ENCODE results near the gene FIGN.
A peak's percentile ranks its signal among the peaks of the same experiment; 100 is the strongest.

Gene FIGN

GRCh38 chr2:163719331-163719730 is 16.5 kb downstream of the FIGN start:
- H3K36me3 ChIP-seq (ENCODE audit: insufficient read depth, low read length): no peaks in the 10 kb centered on the region
- no peaks in the 10 kb centered on the region for H3K9me3 ChIP-seq (ENCODE audit: low read depth, low read length)
- no peak overlapping the region for H3K27ac ChIP-seq
- H3K4me3 ChIP-seq: no peak overlapping the region
- DNase-seq (ENCODE audit: low read depth, low spot score): no peak
- no peak overlapping the region for H3K9ac ChIP-seq (ENCODE audit: insufficient read length)
- TF ChIP-seq FOXP2 (optimal IDR thresholded peaks at IDR 0.05; ENCODE audit: control extremely low read depth, extremely low read length, insufficient read depth): no peak

DNA sequence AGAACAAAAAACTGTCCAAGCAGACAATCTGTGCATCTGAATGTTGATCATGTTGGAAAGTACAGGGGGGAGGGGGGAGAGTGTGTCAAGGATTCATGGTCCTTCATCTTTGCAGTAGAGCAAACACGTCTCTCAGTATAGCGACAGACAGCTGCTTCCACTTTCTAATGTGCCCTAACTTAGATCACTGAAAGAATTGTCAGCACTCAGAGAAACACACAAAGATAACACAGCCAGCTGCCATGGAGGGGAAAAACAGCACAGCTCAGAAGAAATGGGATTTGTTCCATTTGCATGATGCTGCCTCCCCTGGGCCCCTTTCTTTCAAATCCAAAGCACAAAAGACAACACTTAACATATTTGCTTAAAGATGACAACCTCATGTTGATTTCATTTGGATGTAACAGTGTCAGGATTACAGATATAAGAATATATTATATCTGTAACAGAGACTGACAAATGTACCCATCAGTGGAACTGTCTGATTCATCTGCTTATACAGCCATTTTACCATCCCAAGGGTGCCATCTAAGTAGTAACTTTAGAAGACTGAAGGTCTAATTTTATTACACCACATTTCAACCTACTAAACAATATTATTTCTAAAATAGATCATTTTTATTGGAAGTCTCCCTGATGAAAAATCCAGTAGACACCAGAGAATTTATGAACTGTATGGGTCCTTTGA is 17.7 kb downstream of the FIGN start:
- no peak for DNase-seq (ENCODE audit: low read depth, low spot score)
- no peak for TF ChIP-seq FOXP2 (optimal IDR thresholded peaks at IDR 0.05; ENCODE audit: control extremely low read depth, extremely low read length, insufficient read depth)
- TF ChIP-seq EZH2 (IDR thresholded peaks at IDR 0.05): no peak
- TF ChIP-seq POLR2AphosphoS5 (IDR thresholded peaks at IDR 0.05; ENCODE audit: borderline replicate concordance, low read depth, low read length): no peak
- Histone ChIP-seq H3K27ac (no peak overlapping the region), H3K4me3 (no peak overlapping the region), H3K36me3 (ENCODE audit: insufficient read depth, low read length) (no peaks in the 10 kb centered on the region), H3K9ac (ENCODE audit: insufficient read length) (no peak overlapping the region), H3K9me3 (ENCODE audit: low read depth, low read length) (no peaks in the 10 kb centered on the region)

DNA sequence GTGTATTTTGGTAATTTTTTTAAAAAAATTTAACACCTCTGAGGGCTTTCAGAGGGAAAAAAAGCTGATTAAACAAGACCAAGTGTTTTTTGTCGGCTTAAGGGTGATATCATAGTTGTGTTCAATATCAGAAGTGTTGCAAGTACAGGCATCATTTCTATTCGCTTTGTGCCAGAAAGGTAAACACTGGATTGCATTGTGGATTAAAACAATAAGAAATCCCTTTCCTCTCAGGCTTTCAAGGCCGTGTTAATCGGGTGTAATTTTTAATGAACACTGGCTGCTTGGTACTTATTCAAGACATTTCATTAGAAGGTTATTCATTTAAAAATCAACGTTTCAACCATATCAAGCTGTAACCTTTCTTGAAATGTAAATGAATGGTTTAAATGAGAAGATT is 18.3 kb downstream of the FIGN start:
- DNase-seq (ENCODE audit: low read depth, low spot score): no peak
- no peak overlapping the region for H3K4me3 ChIP-seq
- TF ChIP-seq EZH2 (IDR thresholded peaks at IDR 0.05): no peak
- TF ChIP-seq POLR2AphosphoS5 (IDR thresholded peaks at IDR 0.05; ENCODE audit: borderline replicate concordance, low read depth, low read length): no peak
- TF ChIP-seq FOXP2 (optimal IDR thresholded peaks at IDR 0.05; ENCODE audit: control extremely low read depth, extremely low read length, insufficient read depth): no peak
- H3K9ac ChIP-seq (ENCODE audit: insufficient read length): no peak overlapping the region
- H3K9me3 ChIP-seq (ENCODE audit: low read depth, low read length): no peaks in the 10 kb centered on the region
- no peak overlapping the region for H3K27ac ChIP-seq
- no peaks in the 10 kb centered on the region for H3K36me3 ChIP-seq (ENCODE audit: insufficient read depth, low read length)

DNA sequence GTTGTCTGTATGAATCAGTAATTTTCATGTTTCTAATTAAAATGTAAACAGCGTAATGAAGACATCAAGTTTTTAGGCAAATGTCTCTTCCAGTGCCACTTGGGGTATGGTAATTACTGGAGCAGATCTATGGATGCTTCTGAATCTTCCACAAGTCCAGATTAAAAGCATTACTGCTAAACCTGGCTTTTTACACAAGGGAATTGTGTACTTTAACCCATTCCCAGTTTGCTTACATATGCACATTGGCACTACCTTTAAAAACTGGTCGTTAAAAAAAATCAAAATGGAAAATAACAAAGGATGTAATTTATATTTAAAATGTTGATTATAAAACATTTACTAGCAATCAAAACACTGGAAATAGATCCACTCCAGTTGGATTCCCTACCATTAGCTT is 19.7 kb downstream of the FIGN start:
- no peak overlapping the region for H3K9ac ChIP-seq (ENCODE audit: insufficient read length)
- no peaks in the 10 kb centered on the region for H3K9me3 ChIP-seq (ENCODE audit: low read depth, low read length)
- no peak for TF ChIP-seq EZH2 (IDR thresholded peaks at IDR 0.05)
- no peak for TF ChIP-seq POLR2AphosphoS5 (IDR thresholded peaks at IDR 0.05; ENCODE audit: borderline replicate concordance, low read depth, low read length)
- no peak for TF ChIP-seq FOXP2 (optimal IDR thresholded peaks at IDR 0.05; ENCODE audit: control extremely low read depth, extremely low read length, insufficient read depth)
- peak overlapping the region; percentile 40; the same call in 1 of the 2 replicates for H3K4me3 ChIP-seq
- H3K27ac ChIP-seq: no peak overlapping the region; the same call in 1 of the 2 replicates
- H3K36me3 ChIP-seq (ENCODE audit: insufficient read depth, low read length): no peaks in the 10 kb centered on the region
- no peak for DNase-seq (ENCODE audit: low read depth, low spot score)

DNA sequence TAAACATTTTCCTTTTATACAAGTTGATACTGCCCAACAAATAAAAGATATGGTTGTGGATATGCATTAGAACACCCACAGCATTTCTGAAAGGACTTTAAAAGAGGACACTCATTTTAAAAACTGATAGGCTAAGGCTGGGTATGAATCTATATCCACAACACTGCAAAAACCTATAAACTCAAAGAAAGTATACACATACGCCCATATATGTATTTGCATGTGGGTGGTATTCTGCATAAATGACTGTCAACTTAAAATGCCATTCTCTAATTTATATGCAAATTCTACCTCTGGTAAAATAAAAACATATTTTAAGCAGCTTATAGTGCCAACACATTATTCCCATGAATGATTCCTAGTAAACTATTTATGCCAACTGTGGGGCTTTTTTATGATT is 20.1 kb downstream of the FIGN start:
- DNase-seq (ENCODE audit: low read depth, low spot score): no peak
- Histone ChIP-seq H3K27ac (no peak overlapping the region; the same call in 1 of the 2 replicates), H3K9ac (ENCODE audit: insufficient read length) (no peak overlapping the region), H3K4me3 (peak overlapping the region; percentile 40; the same call in 1 of the 2 replicates), H3K36me3 (ENCODE audit: insufficient read depth, low read length) (no peaks in the 10 kb centered on the region), H3K9me3 (ENCODE audit: low read depth, low read length) (no peaks in the 10 kb centered on the region)
- TF ChIP-seq FOXP2 (optimal IDR thresholded peaks at IDR 0.05; ENCODE audit: control extremely low read depth, extremely low read length, insufficient read depth) (no peak), POLR2AphosphoS5 (IDR thresholded peaks at IDR 0.05; ENCODE audit: borderline replicate concordance, low read depth, low read length) (no peak), EZH2 (IDR thresholded peaks at IDR 0.05) (no peak)

DNA sequence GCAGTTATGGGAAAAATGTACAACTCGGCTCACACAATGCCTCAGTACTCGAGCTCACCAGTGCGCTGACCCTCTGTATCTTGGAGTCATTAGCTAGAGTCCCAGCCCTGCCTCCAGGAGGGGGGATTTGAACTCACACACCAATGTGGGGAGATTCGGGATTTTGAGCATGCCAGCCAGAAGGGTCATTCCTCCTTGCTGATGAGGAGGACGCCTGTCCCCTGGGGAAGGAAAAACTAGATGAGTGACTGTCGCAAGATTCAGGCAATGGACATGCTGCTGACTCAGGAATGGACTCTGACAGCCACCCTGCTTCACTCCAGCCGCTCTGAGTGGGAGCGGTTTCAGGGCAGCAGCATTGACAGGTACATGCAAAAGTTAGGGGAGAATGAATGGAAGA is 20.6 kb downstream of the FIGN start:
- no peak for DNase-seq (ENCODE audit: low read depth, low spot score)
- H3K4me3 ChIP-seq: peak overlapping the region; percentile 40; the same call in 1 of the 2 replicates
- no peak for TF ChIP-seq POLR2AphosphoS5 (IDR thresholded peaks at IDR 0.05; ENCODE audit: borderline replicate concordance, low read depth, low read length)

DNA sequence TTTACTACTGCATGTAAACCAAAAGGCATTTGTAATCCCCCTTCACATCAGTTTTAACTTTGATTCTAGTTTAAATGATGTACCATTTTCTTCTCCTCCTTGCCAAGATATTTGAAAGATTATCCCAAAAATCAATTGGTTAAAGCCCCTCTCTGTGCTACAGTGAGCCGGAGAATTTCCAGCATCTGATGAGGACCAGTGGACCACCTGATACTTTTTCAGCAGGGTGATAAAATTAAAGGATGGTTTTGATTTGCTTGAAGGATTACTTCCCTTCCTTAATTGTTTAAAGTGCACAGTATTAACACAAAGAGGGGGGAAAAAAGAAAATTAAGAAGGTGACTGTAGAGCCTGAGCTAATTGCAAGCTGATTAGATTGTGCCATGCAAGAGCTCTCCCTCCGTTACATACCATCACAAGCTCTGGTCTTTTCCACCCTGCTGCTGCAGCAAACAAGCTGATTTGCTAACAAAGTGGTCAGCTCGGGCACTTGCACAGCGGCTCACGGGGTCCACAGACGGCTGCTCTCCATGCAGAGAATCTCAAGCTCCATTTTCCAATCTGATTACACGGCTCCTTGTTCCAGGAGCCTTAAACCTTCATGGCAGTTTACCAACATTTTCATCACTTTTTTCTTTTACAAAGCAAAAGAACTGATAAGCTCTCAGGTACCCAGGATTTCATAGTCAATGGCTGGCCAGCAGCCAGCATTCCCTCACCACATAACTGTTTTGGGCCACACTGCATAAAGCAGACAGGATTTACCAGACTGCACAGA is 22.1 kb downstream of the FIGN start:
- no peak for DNase-seq (ENCODE audit: low read depth, low spot score)
- TF ChIP-seq POLR2AphosphoS5 (IDR thresholded peaks at IDR 0.05; ENCODE audit: borderline replicate concordance, low read depth, low read length): no peak
- no peak for TF ChIP-seq FOXP2 (optimal IDR thresholded peaks at IDR 0.05; ENCODE audit: control extremely low read depth, extremely low read length, insufficient read depth)
- TF ChIP-seq EZH2 (IDR thresholded peaks at IDR 0.05): no peak
- H3K9me3 ChIP-seq (ENCODE audit: low read depth, low read length): no peaks in the 10 kb centered on the region
- no peaks in the 10 kb centered on the region for H3K36me3 ChIP-seq (ENCODE audit: insufficient read depth, low read length)
- no peak overlapping the region for H3K27ac ChIP-seq
- H3K4me3 ChIP-seq: no peak overlapping the region
- H3K9ac ChIP-seq (ENCODE audit: insufficient read length): no peak overlapping the region

More for the DNA sequence above, 20.6 kb downstream of the FIGN start:
- H3K36me3 ChIP-seq (ENCODE audit: insufficient read depth, low read length): no peaks in the 10 kb centered on the region
- H3K27ac ChIP-seq: no peak overlapping the region
- no peaks in the 10 kb centered on the region for H3K9me3 ChIP-seq (ENCODE audit: low read depth, low read length)
- H3K9ac ChIP-seq (ENCODE audit: insufficient read length): no peak overlapping the region

DNA sequence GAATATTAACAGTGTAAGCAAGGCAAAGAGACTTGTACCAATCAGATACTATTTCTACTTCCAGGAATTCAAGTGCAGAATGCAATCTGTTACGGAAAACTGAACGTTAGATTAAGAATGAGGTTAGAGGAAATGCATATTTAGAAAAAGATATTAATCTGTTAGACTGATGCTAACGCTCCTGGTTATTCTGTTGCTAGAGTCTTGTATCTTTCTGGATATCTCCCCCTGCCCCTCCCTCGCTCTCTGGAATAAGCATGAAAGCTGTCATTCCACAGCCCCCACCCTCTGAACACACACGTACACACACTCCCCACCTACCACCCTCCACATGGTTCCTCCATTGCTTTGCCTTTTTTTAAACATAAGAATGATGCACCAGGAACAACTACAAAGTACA is 24.1 kb downstream of the FIGN start:
- no peak overlapping the region for H3K4me3 ChIP-seq
- DNase-seq (ENCODE audit: low read depth, low spot score): no peak
- H3K9ac ChIP-seq (ENCODE audit: insufficient read length): no peak overlapping the region
- H3K27ac ChIP-seq: no peak overlapping the region
- no peaks in the 10 kb centered on the region for H3K36me3 ChIP-seq (ENCODE audit: insufficient read depth, low read length)
- no peaks in the 10 kb centered on the region for H3K9me3 ChIP-seq (ENCODE audit: low read depth, low read length)
- TF ChIP-seq POLR2AphosphoS5 (IDR thresholded peaks at IDR 0.05; ENCODE audit: borderline replicate concordance, low read depth, low read length) (no peak), FOXP2 (optimal IDR thresholded peaks at IDR 0.05; ENCODE audit: control extremely low read depth, extremely low read length, insufficient read depth) (no peak), EZH2 (IDR thresholded peaks at IDR 0.05) (no peak)

Data from SK-N-MC (cell line).